ENCODE measurements around the gene WEE1. TPM values are rescaled to one million over a fixed set of nuclear protein-coding genes. Genes with fewer than 3 reads are reported as not detected.
A peak's percentile ranks its signal among the peaks of the same experiment; 100 is the strongest.
"Not testable (repeated sequence)": the region's sequence is repeated elsewhere in the genome, so short reads cannot be mapped to it uniquely, and the experiment has no call there.

The WEE1 gene
- total RNA-seq, 1 donor from 2014 or later: 50.7 TPM

GRCh38 chr11:9601037-9601875 is 27.8 kb downstream of the WEE1 start:
- Histone ChIP-seq H4K20me1 (ENCODE audit: insufficient read depth, low read length) (no peaks in the 10 kb centered on the region), H3K27ac (ENCODE audit: low read depth, low read length) (peak overlapping the region; percentile 48), H3K4me2 (ENCODE audit: low read length) (peak overlapping the region; percentile 58), H2AFZ (ENCODE audit: low read depth, low read length) (peak overlapping the region; percentile 58), H3K9me3 (ENCODE audit: insufficient read depth, low read depth, low read length) (no peaks in the 10 kb centered on the region), H3K27me3 (ENCODE audit: insufficient read depth, low read length) (no peaks in the 10 kb centered on the region), H3K4me1 (ENCODE audit: insufficient read depth, low read length) (peaks cover 11% of the 10 kb centered on the region), H3K4me3 (ENCODE audit: insufficient read depth, low read depth, low read length) (no peak overlapping the region), H3K9ac (ENCODE audit: low read length) (peak overlapping the region; percentile 32), H3K79me2 (ENCODE audit: insufficient read depth, low read length) (no peaks in the 10 kb centered on the region), H3K36me3 (ENCODE audit: insufficient read depth, low read length) (no peaks in the 10 kb centered on the region)
- Mint-ChIP-seq H3K4me3 (ENCODE audit: unreplicated experiment) (no peak overlapping the region), H3K9me3 (ENCODE audit: unreplicated experiment) (peaks cover 2% of the 10 kb centered on the region), H3K36me3 (ENCODE audit: low read depth, unreplicated experiment) (no peaks in the 10 kb centered on the region), H3K4me1 (ENCODE audit: low read depth, unreplicated experiment) (peaks cover 21% of the 10 kb centered on the region), H3K27ac (ENCODE audit: unreplicated experiment) (peak overlapping the region; percentile 68), H3K27me3 (ENCODE audit: low read depth, unreplicated experiment) (no peaks in the 10 kb centered on the region)
- FAIRE-seq (no peak), DNase-seq (ENCODE audit: low read depth) (no peak)
- TF ChIP-seq, protein P1, sequence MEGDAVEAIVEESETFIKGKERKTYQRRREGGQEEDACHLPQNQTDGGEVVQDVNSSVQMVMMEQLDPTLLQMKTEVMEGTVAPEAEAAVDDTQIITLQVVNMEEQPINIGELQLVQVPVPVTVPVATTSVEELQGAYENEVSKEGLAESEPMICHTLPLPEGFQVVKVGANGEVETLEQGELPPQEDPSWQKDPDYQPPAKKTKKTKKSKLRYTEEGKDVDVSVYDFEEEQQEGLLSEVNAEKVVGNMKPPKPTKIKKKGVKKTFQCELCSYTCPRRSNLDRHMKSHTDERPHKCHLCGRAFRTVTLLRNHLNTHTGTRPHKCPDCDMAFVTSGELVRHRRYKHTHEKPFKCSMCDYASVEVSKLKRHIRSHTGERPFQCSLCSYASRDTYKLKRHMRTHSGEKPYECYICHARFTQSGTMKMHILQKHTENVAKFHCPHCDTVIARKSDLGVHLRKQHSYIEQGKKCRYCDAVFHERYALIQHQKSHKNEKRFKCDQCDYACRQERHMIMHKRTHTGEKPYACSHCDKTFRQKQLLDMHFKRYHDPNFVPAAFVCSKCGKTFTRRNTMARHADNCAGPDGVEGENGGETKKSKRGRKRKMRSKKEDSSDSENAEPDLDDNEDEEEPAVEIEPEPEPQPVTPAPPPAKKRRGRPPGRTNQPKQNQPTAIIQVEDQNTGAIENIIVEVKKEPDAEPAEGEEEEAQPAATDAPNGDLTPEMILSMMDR (IDR thresholded peaks at IDR 0.05; ENCODE audit: insufficient read depth, low read depth, low read length): no peak
- no peak for TF ChIP-seq EZH2 (IDR thresholded peaks at IDR 0.05; ENCODE audit: insufficient read depth, low read length)

- DNase-seq (ENCODE audit: low read depth) (no peak), FAIRE-seq (no peak)
- H3K4me3 ChIP-seq (ENCODE audit: insufficient read depth, low read depth, low read length): no peak overlapping the region
- H3K79me2 ChIP-seq (ENCODE audit: insufficient read depth, low read length): no peaks in the 10 kb centered on the region
- TF ChIP-seq EZH2 (IDR thresholded peaks at IDR 0.05; ENCODE audit: insufficient read depth, low read length): no peak
- TF ChIP-seq, protein P1 (IDR thresholded peaks at IDR 0.05; ENCODE audit: insufficient read depth, low read depth, low read length): no peak
- H3K27me3 ChIP-seq (ENCODE audit: insufficient read depth, low read length): no peaks in the 10 kb centered on the region
- H3K9ac ChIP-seq (ENCODE audit: low read length): no peak overlapping the region
- no peak overlapping the region for H3K27ac ChIP-seq (ENCODE audit: low read depth, low read length)
- H2AFZ ChIP-seq (ENCODE audit: low read depth, low read length): peak overlapping the region; percentile 58
- H3K27ac Mint-ChIP-seq (ENCODE audit: unreplicated experiment): no peak overlapping the region
- H3K4me2 ChIP-seq (ENCODE audit: low read length): peak overlapping the region; percentile 58
- H3K9me3 ChIP-seq (ENCODE audit: insufficient read depth, low read depth, low read length): no peaks in the 10 kb centered on the region
- peaks cover 11% of the 10 kb centered on the region for H3K4me1 ChIP-seq (ENCODE audit: insufficient read depth, low read length)
- H3K9me3 Mint-ChIP-seq (ENCODE audit: unreplicated experiment): peaks cover 2% of the 10 kb centered on the region
- no peaks in the 10 kb centered on the region for H3K27me3 Mint-ChIP-seq (ENCODE audit: low read depth, unreplicated experiment)
- H3K36me3 ChIP-seq (ENCODE audit: insufficient read depth, low read length): no peaks in the 10 kb centered on the region
- H4K20me1 ChIP-seq (ENCODE audit: insufficient read depth, low read length): no peaks in the 10 kb centered on the region
- peaks cover 21% of the 10 kb centered on the region for H3K4me1 Mint-ChIP-seq (ENCODE audit: low read depth, unreplicated experiment)
- H3K4me3 Mint-ChIP-seq (ENCODE audit: unreplicated experiment): no peak overlapping the region
- no peaks in the 10 kb centered on the region for H3K36me3 Mint-ChIP-seq (ENCODE audit: low read depth, unreplicated experiment)
These were observed 28.4 kb downstream of the WEE1 start for GRCh38 chr11:9601876-9602199.

GRCh38 chr11:9603214-9603613 is 29.7 kb downstream of the WEE1 start:
- DNase-seq (ENCODE audit: low read depth); H3K36me3 Mint-ChIP-seq (ENCODE audit: low read depth, unreplicated experiment); H3K9me3 Mint-ChIP-seq (ENCODE audit: unreplicated experiment); H2AFZ ChIP-seq (ENCODE audit: low read depth, low read length); H3K9ac ChIP-seq (ENCODE audit: low read length); H3K27ac Mint-ChIP-seq (ENCODE audit: unreplicated experiment); H3K4me3 Mint-ChIP-seq (ENCODE audit: unreplicated experiment); H4K20me1 ChIP-seq (ENCODE audit: insufficient read depth, low read length); H3K79me2 ChIP-seq (ENCODE audit: insufficient read depth, low read length); H3K27me3 ChIP-seq (ENCODE audit: insufficient read depth, low read length); FAIRE-seq; H3K4me3 ChIP-seq (ENCODE audit: insufficient read depth, low read depth, low read length); H3K4me2 ChIP-seq (ENCODE audit: low read length); H3K9me3 ChIP-seq (ENCODE audit: insufficient read depth, low read depth, low read length); H3K27me3 Mint-ChIP-seq (ENCODE audit: low read depth, unreplicated experiment); H3K27ac ChIP-seq (ENCODE audit: low read depth, low read length); H3K36me3 ChIP-seq (ENCODE audit: insufficient read depth, low read length): not testable (repeated sequence)
- peaks cover 21% of the 10 kb centered on the region for H3K4me1 Mint-ChIP-seq (ENCODE audit: low read depth, unreplicated experiment)
- H3K4me1 ChIP-seq (ENCODE audit: insufficient read depth, low read length): peaks cover 11% of the 10 kb centered on the region
